A673 (cell line): ENCODE results near the gene TTC7B. TPM values are rescaled to one million over a fixed set of nuclear protein-coding genes. Genes with fewer than 3 reads are reported as not detected.

Experiments used
- BruUV-seq: library from RNA; stranded (reverse); fragments of 400-500 nt; replicated peaks from 2 replicates; lab custom pipeline; 2021; lab: Mats Ljungman, UMichigan
- CTCF ChIA-PET: fragments of 300-600 bp; sonication (Branson Sonifier 250); formaldehyde crosslinking; loops from one replicate; lab custom pipeline; 2022; ENCODE audit warnings: antibody characterized with exemption; lab: Charles Lee
- POLR2A ChIA-PET: fragments of 300-600 bp; sonication (Branson Sonifier 250); formaldehyde crosslinking; loops from one replicate; lab custom pipeline; 2022; ENCODE audit warnings: antibody characterized with exemption; ENCODE audit not compliant: low non-redundant PET; lab: Charles Lee
- DNase-seq: peaks from one replicate; pipeline ENCODE4 v3.0.0-alpha.2; 2015; ENCODE audit warnings: low spot score
- H3K27ac ChIP-seq: fragments of 200-600 bp; sonication (generic); 2 replicates; pipeline ENCODE4 v1.5.1; 2016; ENCODE audit warnings: mixed run types, low read depth, mild to moderate bottlenecking, mixed read lengths, antibody characterized with exemption, low read length; ENCODE audit not compliant: poor library complexity, severe bottlenecking
- H3K27me3 ChIP-seq: fragments of 200-600 bp; sonication (generic); replicated peaks from 2 replicates; pipeline ENCODE4 v1.6.1; 2017; ENCODE audit warnings: mixed run types, low read depth, mild to moderate bottlenecking, mixed read lengths, antibody characterized with exemption, low read length; ENCODE audit not compliant: insufficient read depth, poor library complexity
- H3K36me3 ChIP-seq: fragments of 200-600 bp; sonication (generic); 2 replicates; pipeline ENCODE4 v1.6.1; 2016; ENCODE audit warnings: mixed run types, mild to moderate bottlenecking, mixed read lengths, antibody characterized with exemption, low read length; ENCODE audit not compliant: insufficient read depth, poor library complexity, severe bottlenecking
- H3K4me1 ChIP-seq: fragments of 200-600 bp; sonication (generic); 2 replicates; pipeline ENCODE4 v1.6.1; 2017; ENCODE audit warnings: mixed run types, mild to moderate bottlenecking, mixed read lengths, antibody characterized with exemption, low read length; ENCODE audit not compliant: insufficient read depth, poor library complexity, severe bottlenecking
- H3K4me3 ChIP-seq: fragments of 200-600 bp; sonication (generic); 2 replicates; pipeline ENCODE4 v1.5.1; 2016; ENCODE audit warnings: low read depth, mixed run types, mild to moderate bottlenecking, mixed read lengths, low read length; ENCODE audit not compliant: poor library complexity, severe bottlenecking
- H3K9me3 ChIP-seq: fragments of 200-600 bp; sonication (generic); 2 replicates; pipeline ENCODE4 v1.6.1; 2016; ENCODE audit warnings: mixed run types, low read depth, mild to moderate bottlenecking, mixed read lengths, antibody characterized with exemption, low read length; ENCODE audit not compliant: poor library complexity, severe bottlenecking
- CTCF ChIP-seq: fragments of 300-800, 200-600 bp; sonication (generic); conservative IDR thresholded peaks from 2 replicates; pipeline ENCODE4 v1.5.1; 2017; ENCODE audit warnings: low read depth, mild to moderate bottlenecking, antibody characterized with exemption, low read length, moderate library complexity, mixed read lengths
- EZH2 ChIP-seq: fragments of 200-600 bp; sonication (generic); IDR thresholded peaks from 2 replicates; pipeline ENCODE4 v1.6.1; 2017; ENCODE audit warnings: borderline replicate concordance, low read depth, mild to moderate bottlenecking, mixed read lengths, antibody characterized with exemption, low read length; ENCODE audit not compliant: poor library complexity, severe bottlenecking
- intact Hi-C: fragments of 100-400 bp; cut with micrococcal nuclease; formaldehyde crosslinking; loops from one replicate; pipeline ENCODE4 v1.10.0; 2022; ENCODE audit not compliant: unreplicated experiment
- total RNA-seq: library from RNA; stranded (reverse); gene quantifications from 2 replicates; pipeline ENCODE4 v1.2.3, GENCODE V29; 2021

Gene TTC7B
- total RNA-seq, 1 experiment from 2014 or later: 39.2 TPM

- POLR2A ChIA-PET: no interaction called here
Measured at GRCh38 chr14:90743826-90744225, 72.4 kb downstream of the TTC7B start.

GRCh38 chr14:90743425-90743824, 72.8 kb downstream of the TTC7B start:
- no TSS peak for BruUV-seq
- DNase-seq: no peak
- POLR2A ChIA-PET: no interaction called here
- Histone ChIP-seq H3K4me3 (no peak overlapping the region), H3K4me1 (peaks cover 6% of the 10 kb centered on the region), H3K27me3 (no peaks in the 10 kb centered on the region), H3K27ac (no peak overlapping the region), H3K36me3 (no peaks in the 10 kb centered on the region), H3K9me3 (no peaks in the 10 kb centered on the region)
- intact Hi-C loops: no loop called here
- TF ChIP-seq EZH2 (no peak), CTCF (no peak)
- CTCF ChIA-PET: interaction anchor here (0.6 to 1.0 kb wide), 2 partner anchors 62 to 344 kb away, joined by 3 to 5 read pairs; no protein-coding TSS in a partner anchor

More at GRCh38 chr14:90743826-90744225, 72.4 kb downstream of the TTC7B start:
- Histone ChIP-seq H3K27ac (no peak overlapping the region), H3K36me3 (no peaks in the 10 kb centered on the region), H3K4me3 (no peak overlapping the region), H3K9me3 (no peaks in the 10 kb centered on the region), H3K4me1 (peaks cover 6% of the 10 kb centered on the region), H3K27me3 (no peaks in the 10 kb centered on the region)
- intact Hi-C loops: no loop called here
- BruUV-seq: no TSS peak
- CTCF ChIA-PET: interaction anchor here (0.6 to 1.0 kb wide), 2 partner anchors 63 to 344 kb away, joined by 3 to 5 read pairs; no protein-coding TSS in a partner anchor
- TF ChIP-seq CTCF: no peak
- no peak for TF ChIP-seq EZH2
- no peak for DNase-seq

GRCh38 chr14:90742729-90743128, 73.5 kb downstream of the TTC7B start:
- no TSS peak for BruUV-seq
- Histone ChIP-seq H3K27me3 (no peaks in the 10 kb centered on the region), H3K4me1 (peaks cover 6% of the 10 kb centered on the region), H3K27ac (peak overlapping the region; percentile 38), H3K9me3 (no peaks in the 10 kb centered on the region), H3K4me3 (no peak overlapping the region), H3K36me3 (no peaks in the 10 kb centered on the region)
- ChIA-PET CTCF (no interaction called here), POLR2A (no interaction called here)
- intact Hi-C loops: no loop called here
- no peak for DNase-seq
- TF ChIP-seq EZH2: no peak
- TF ChIP-seq CTCF: no peak
